ENCODE data around the gene RASIP1.
A peak's percentile ranks its signal among the peaks of the same experiment; 100 is the strongest.

RASIP1 gene

GRCh38 chr19:48674921-48675824, 65.2 kb downstream of the RASIP1 start:
- DNase-seq (ENCODE audit: low spot score), result peak; percentile 83

- DNase-seq (ENCODE audit: low spot score), result no peak
Observed at GRCh38 chr19:48674216-48674809, 66.1 kb downstream of the RASIP1 start.

GRCh38 chr19:48673436-48674100, 66.8 kb downstream of the RASIP1 start:
- no peak for DNase-seq (ENCODE audit: low spot score)

- no peak for DNase-seq (ENCODE audit: low spot score)
Observed at GRCh38 chr19:48672994-48673393, 67.4 kb downstream of the RASIP1 start, which contains the start of gene NTN5. TSS of gene NTN5 (minus strand) at chr19:48673017. CDS start at chr19:48670986, 2,031 bp downstream.

- no peak for DNase-seq (ENCODE audit: low spot score)
Observed at GRCh38 chr19:48671446-48671995, 68.9 kb downstream of the RASIP1 start.

- DNase-seq (ENCODE audit: low spot score), result no peak
Observed at GRCh38 chr19:48670699-48671445, 69.5 kb downstream of the RASIP1 start.
